NCI-H187 (cell line): ENCODE data around the gene TCTN3.
"Not testable (repeated sequence)": the region's sequence is repeated elsewhere in the genome, so short reads cannot be mapped to it uniquely, and the experiment has no call there.

Experiments
- DNase-seq, 2 experiments: peaks; one replicate each; lab custom pipeline; 2025; lab: John Stamatoyannopoulos, UW

TCTN3 gene

GRCh38 chr10:95693668-95694534, at the start of gene TCTN3:
Gene TCTN3 (minus strand): TSS chr10:95693927. CDS start chr10:95693899, 28 bp downstream.
- DNase-seq: peak; percentile 63 to 94

- DNase-seq: no peak
These were observed 49.3 kb upstream of the TCTN3 start for GRCh38 chr10:95742962-95743535.

GRCh38 chr10:95742485-95742884, 48.8 kb upstream of the TCTN3 start:
- DNase-seq: no peak

- DNase-seq: no peak
These were observed 48.2 kb upstream of the TCTN3 start for GRCh38 chr10:95741807-95742467.

- DNase-seq: no peak
These were observed 45.3 kb upstream of the TCTN3 start for GRCh38 chr10:95739056-95739455.

- not testable (repeated sequence) for DNase-seq
These were observed 39.2 kb upstream of the TCTN3 start for GRCh38 chr10:95732907-95733306.

- no peak for DNase-seq
These were observed 36.5 kb upstream of the TCTN3 start for GRCh38 chr10:95730233-95730632.

- DNase-seq: no peak
These were observed 35.8 kb upstream of the TCTN3 start for GRCh38 chr10:95729323-95730055.

GRCh38 chr10:95728526-95728925, 34.8 kb upstream of the TCTN3 start:
- DNase-seq: no peak

GRCh38 chr10:95722496-95722895, 28.8 kb upstream of the TCTN3 start:
- DNase-seq: not testable (repeated sequence)

GRCh38 chr10:95720745-95721144, 27.0 kb upstream of the TCTN3 start:
- DNase-seq: not testable (repeated sequence)

- DNase-seq: no peak
These were observed 23.1 kb upstream of the TCTN3 start for GRCh38 chr10:95716866-95717265.

GRCh38 chr10:95716466-95716865, 22.7 kb upstream of the TCTN3 start:
- no peak for DNase-seq

- no peak for DNase-seq
These were observed 17.8 kb upstream of the TCTN3 start for GRCh38 chr10:95711492-95711891.

GRCh38 chr10:95706990-95707389, 13.3 kb upstream of the TCTN3 start:
- DNase-seq: no peak

- DNase-seq: no peak
These were observed 12.8 kb upstream of the TCTN3 start for GRCh38 chr10:95706573-95706972.

- DNase-seq: no peak
These were observed 4.7 kb upstream of the TCTN3 start for GRCh38 chr10:95698415-95698814.

- no peak for DNase-seq
These were observed 3.7 kb upstream of the TCTN3 start for GRCh38 chr10:95697429-95697828.

- DNase-seq: no peak
These were observed 938 bp upstream of the TCTN3 start for GRCh38 chr10:95694665-95695064.

- DNase-seq: no peak
These were observed 558 bp downstream of the TCTN3 start for GRCh38 chr10:95693071-95693667.

GRCh38 chr10:95691281-95691680, 2.4 kb downstream of the TCTN3 start:
- DNase-seq: no peak

- no peak for DNase-seq
These were observed 5.1 kb downstream of the TCTN3 start for GRCh38 chr10:95688648-95689047.
